ENCODE data around the gene IDNK.

IDNK gene

GRCh38 chr9:83656032-83656680, 33.2 kb downstream of the IDNK start:
- Histone ChIP-seq H3F3A (ENCODE audit: insufficient read depth, low read length) (no peaks in the 10 kb centered on the region), H3K4me1 (ENCODE audit: low read length) (no peaks in the 10 kb centered on the region), H3K9me3 (replicated peaks; ENCODE audit: insufficient read depth, low read length) (no peaks in the 10 kb centered on the region), H3K27me3 (replicated peaks; ENCODE audit: insufficient read depth, low read length) (no peaks in the 10 kb centered on the region), H3K4me2 (ENCODE audit: low read depth, low read length) (no peak overlapping the region), H3K36me3 (replicated peaks; ENCODE audit: insufficient read depth, low read length) (peaks cover 4% of the 10 kb centered on the region; the same call in 1 of the 2 replicates), H4K20me1 (ENCODE audit: insufficient read depth, low read length) (no peaks in the 10 kb centered on the region), H3K4me3 (ENCODE audit: low read length) (no peak overlapping the region), H3K79me2 (ENCODE audit: low read length) (peaks cover 8% of the 10 kb centered on the region), H3K27ac (ENCODE audit: low read length) (no peak overlapping the region), H3K9me2 (replicated peaks; ENCODE audit: insufficient read depth, low read length) (no peaks in the 10 kb centered on the region), H3K9ac (ENCODE audit: low read length) (no peak overlapping the region), H2AFZ (ENCODE audit: low read length) (no peak overlapping the region)
- DNase-seq, result no peak
- no peak for TF ChIP-seq EZH2phosphoT487 (IDR thresholded peaks at IDR 0.05; ENCODE audit: low read length)
- no peak for TF ChIP-seq CTCF (IDR thresholded peaks at IDR 0.05; ENCODE audit: low read length)
- TF ChIP-seq EZH2 (optimal IDR thresholded peaks at IDR 0.05; ENCODE audit: low read depth, low read length), result no peak

GRCh38 chr9:83656952-83657351, 34.0 kb downstream of the IDNK start:
- Histone ChIP-seq H3K9me3 (replicated peaks; ENCODE audit: insufficient read depth, low read length) (no peaks in the 10 kb centered on the region), H3K36me3 (replicated peaks; ENCODE audit: insufficient read depth, low read length) (peaks cover 12% of the 10 kb centered on the region), H3K27ac (ENCODE audit: low read length) (no peak overlapping the region), H3K9me2 (replicated peaks; ENCODE audit: insufficient read depth, low read length) (no peaks in the 10 kb centered on the region), H3K79me2 (ENCODE audit: low read length) (peaks cover 12% of the 10 kb centered on the region), H3F3A (ENCODE audit: insufficient read depth, low read length) (no peaks in the 10 kb centered on the region), H4K20me1 (ENCODE audit: insufficient read depth, low read length) (no peaks in the 10 kb centered on the region), H3K4me3 (ENCODE audit: low read length) (no peak overlapping the region), H3K4me2 (ENCODE audit: low read depth, low read length) (no peak overlapping the region), H3K9ac (ENCODE audit: low read length) (no peak overlapping the region), H3K4me1 (ENCODE audit: low read length) (no peaks in the 10 kb centered on the region), H3K27me3 (replicated peaks; ENCODE audit: insufficient read depth, low read length) (no peaks in the 10 kb centered on the region), H2AFZ (ENCODE audit: low read length) (no peak overlapping the region)
- DNase-seq, result no peak
- TF ChIP-seq EZH2 (optimal IDR thresholded peaks at IDR 0.05; ENCODE audit: low read depth, low read length) (no peak), EZH2phosphoT487 (IDR thresholded peaks at IDR 0.05; ENCODE audit: low read length) (no peak), CTCF (IDR thresholded peaks at IDR 0.05; ENCODE audit: low read length) (no peak)

- no peak for DNase-seq
- H4K20me1 ChIP-seq (ENCODE audit: insufficient read depth, low read length), result no peaks in the 10 kb centered on the region
- no peak overlapping the region for H3K4me3 ChIP-seq (ENCODE audit: low read length)
- H2AFZ ChIP-seq (ENCODE audit: low read length), result no peak overlapping the region
- H3F3A ChIP-seq (ENCODE audit: insufficient read depth, low read length), result no peaks in the 10 kb centered on the region
- no peaks in the 10 kb centered on the region for H3K27me3 ChIP-seq (replicated peaks; ENCODE audit: insufficient read depth, low read length)
- no peak overlapping the region for H3K27ac ChIP-seq (ENCODE audit: low read length)
- H3K4me2 ChIP-seq (ENCODE audit: low read depth, low read length), result no peak overlapping the region
- peaks cover 10% of the 10 kb centered on the region; the same call in 1 of the 2 replicates for H3K4me1 ChIP-seq (ENCODE audit: low read length)
- H3K36me3 ChIP-seq (replicated peaks; ENCODE audit: insufficient read depth, low read length), result peaks cover 12% of the 10 kb centered on the region
- no peak for TF ChIP-seq CTCF (IDR thresholded peaks at IDR 0.05; ENCODE audit: low read length)
- TF ChIP-seq EZH2 (optimal IDR thresholded peaks at IDR 0.05; ENCODE audit: low read depth, low read length), result no peak
- TF ChIP-seq EZH2phosphoT487 (IDR thresholded peaks at IDR 0.05; ENCODE audit: low read length), result no peak
- H3K9me3 ChIP-seq (replicated peaks; ENCODE audit: insufficient read depth, low read length), result no peaks in the 10 kb centered on the region
- H3K9me2 ChIP-seq (replicated peaks; ENCODE audit: insufficient read depth, low read length), result no peaks in the 10 kb centered on the region
- no peak overlapping the region for H3K9ac ChIP-seq (ENCODE audit: low read length)
- H3K79me2 ChIP-seq (ENCODE audit: low read length), result peaks cover 45% of the 10 kb centered on the region
Measured at GRCh38 chr9:83662933-83663332, 40.0 kb downstream of the IDNK start.
